ENCODE measurements around the gene PCYOX1L. TPM values are rescaled to one million over a fixed set of nuclear protein-coding genes. Genes with fewer than 3 reads are reported as not detected.

The PCYOX1L gene
- total and polyA plus RNA-seq, 2 experiments from 2014 or later, result 6.7 to 14.7 TPM

- H3K4me3 Mint-ChIP-seq, result no peak overlapping the region
- H3K9me3 Mint-ChIP-seq, result no peaks in the 10 kb centered on the region
- peaks cover 26% of the 10 kb centered on the region for H3K4me1 Mint-ChIP-seq
- Histone ChIP-seq H3K36me3 (ENCODE audit: insufficient read depth) (no peaks in the 10 kb centered on the region), H3K27ac (ENCODE audit: low read depth) (no peak overlapping the region), H3K79me2 (replicated peaks; ENCODE audit: insufficient read depth) (no peaks in the 10 kb centered on the region), H3F3A (replicated peaks; ENCODE audit: low read depth) (no peaks in the 10 kb centered on the region), H2AFZ (peak overlapping the region; percentile 45; the same call in 1 of the 2 replicates), H3K4me1 (ENCODE audit: insufficient read depth) (peaks cover 3% of the 10 kb centered on the region; the same call in 1 of the 2 replicates), H4K20me1 (replicated peaks; ENCODE audit: insufficient read depth) (no peaks in the 10 kb centered on the region; the same call in 1 of the 2 replicates), H3K27me3 (ENCODE audit: insufficient read depth) (no peaks in the 10 kb centered on the region), H3K4me3 (no peak overlapping the region), H3K9me2 (ENCODE audit: insufficient read depth) (no peaks in the 10 kb centered on the region; the same call in 1 of the 2 replicates), H3K4me2 (no peak overlapping the region)
- H3K36me3 Mint-ChIP-seq (ENCODE audit: low read depth), result peaks cover 4% of the 10 kb centered on the region; the same call in 2 of the 3 replicates
- peaks cover 9% of the 10 kb centered on the region for H3K27me3 Mint-ChIP-seq (ENCODE audit: insufficient read depth, low read depth, poor library complexity)
- TF ChIP-seq CTCF (conservative IDR thresholded peaks at IDR 0.05; ENCODE audit: low read depth in 2 of 2) (peak; percentile 71 to 88), EZH2 (IDR thresholded peaks at IDR 0.05; ENCODE audit: low read depth, unreplicated experiment) (no peak)
- ATAC-seq (peak; percentile 90), DNase-seq (ENCODE audit: low spot score) (peak; percentile 91)
- H3K27ac Mint-ChIP-seq, result no peak overlapping the region
These were observed 13.6 kb downstream of the PCYOX1L start for GRCh38 chr5:149371296-149371962.

- Mint-ChIP-seq H3K27ac (no peak overlapping the region), H3K4me3 (no peak overlapping the region), H3K9me3 (no peaks in the 10 kb centered on the region), H3K4me1 (peaks cover 21% of the 10 kb centered on the region), H3K36me3 (ENCODE audit: low read depth) (peaks cover 4% of the 10 kb centered on the region; the same call in 2 of the 3 replicates), H3K27me3 (ENCODE audit: insufficient read depth, low read depth, poor library complexity) (peaks cover 9% of the 10 kb centered on the region)
- no peak overlapping the region for H3K4me3 ChIP-seq
- H3F3A ChIP-seq (replicated peaks; ENCODE audit: low read depth), result no peaks in the 10 kb centered on the region
- H2AFZ ChIP-seq, result no peak overlapping the region
- H3K36me3 ChIP-seq (ENCODE audit: insufficient read depth), result no peaks in the 10 kb centered on the region
- peaks cover 3% of the 10 kb centered on the region; the same call in 1 of the 2 replicates for H3K4me1 ChIP-seq (ENCODE audit: insufficient read depth)
- H4K20me1 ChIP-seq (replicated peaks; ENCODE audit: insufficient read depth), result no peaks in the 10 kb centered on the region; the same call in 1 of the 2 replicates
- H3K27ac ChIP-seq (ENCODE audit: low read depth), result no peak overlapping the region
- H3K9me2 ChIP-seq (ENCODE audit: insufficient read depth), result no peaks in the 10 kb centered on the region; the same call in 1 of the 2 replicates
- H3K79me2 ChIP-seq (replicated peaks; ENCODE audit: insufficient read depth), result no peaks in the 10 kb centered on the region
- no peak for DNase-seq (ENCODE audit: low spot score)
- ATAC-seq, result no peak
- no peak overlapping the region for H3K4me2 ChIP-seq
- H3K27me3 ChIP-seq (ENCODE audit: insufficient read depth), result no peaks in the 10 kb centered on the region
- no peak for TF ChIP-seq POLR2AphosphoS5 (IDR thresholded peaks at IDR 0.05; ENCODE audit: low read depth)
- TF ChIP-seq REST (IDR thresholded peaks at IDR 0.05; ENCODE audit: unreplicated experiment), result no peak
- TF ChIP-seq JUNB (IDR thresholded peaks at IDR 0.05; ENCODE audit: unreplicated experiment), result no peak
- TF ChIP-seq EZH2phosphoT487 (IDR thresholded peaks at IDR 0.05; ENCODE audit: unreplicated experiment), result no peak
- no peak for TF ChIP-seq EZH2 (IDR thresholded peaks at IDR 0.05; ENCODE audit: low read depth, unreplicated experiment)
- no peak for TF ChIP-seq ZNF462 (CRISPR knock-in tag; IDR thresholded peaks at IDR 0.05)
These were observed 14.4 kb downstream of the PCYOX1L start for GRCh38 chr5:149372076-149372795.

All from GM23338 (cell line).